Activated CD4-positive, alpha-beta T cell treated with anti-CD3 and anti-CD28 coated beads, Interleukin-2, amount 10 ng/mL, durations not matched to agents 7 days and 5 days (primary cell): ENCODE results near the gene DIP2B. TPM values are rescaled to one million over a fixed set of nuclear protein-coding genes. Genes with fewer than 3 reads are reported as not detected.
"Not testable (repeated sequence)": the region's sequence is repeated elsewhere in the genome, so short reads cannot be mapped to it uniquely, and the experiment has no call there.

ENCODE experiments used
- CTCF ChIA-PET: fragments of 350-600 bp; sonication (Branson Sonifier 250); formaldehyde crosslinking; loops from one replicate; lab custom pipeline; 2021; ENCODE audit warnings: antibody characterized with exemption; lab: Charles Lee
- POLR2A ChIA-PET: fragments of 350-600 bp; sonication (Branson Sonifier 250); formaldehyde crosslinking; loops from one replicate; lab custom pipeline; 2021; ENCODE audit warnings: antibody characterized with exemption; lab: Charles Lee
- DNase-seq: peaks from one replicate; pipeline ENCODE4 v3.0.0-alpha.2; 2020
- H3K27ac Mint-ChIP-seq: one replicate; pipeline ENCODE4 v1.8.0; 2021; ENCODE audit warnings: mild to moderate bottlenecking, moderate library complexity, mixed read lengths
- H3K27me3 Mint-ChIP-seq: one replicate; pipeline ENCODE4 v1.8.0; 2021; ENCODE audit warnings: mixed read lengths
- H3K36me3 Mint-ChIP-seq: one replicate; pipeline ENCODE4 v1.8.0; 2021; ENCODE audit warnings: low read depth, mixed read lengths
- H3K4me1 Mint-ChIP-seq: one replicate; pipeline ENCODE4 v1.8.0; 2021; ENCODE audit warnings: mixed read lengths
- H3K4me3 Mint-ChIP-seq: one replicate; pipeline ENCODE4 v1.8.0; 2021; ENCODE audit warnings: mild to moderate bottlenecking, moderate library complexity, mixed read lengths
- H3K9me3 Mint-ChIP-seq: one replicate; pipeline ENCODE4 v1.8.0; 2021; ENCODE audit warnings: mixed read lengths
- total RNA-seq, 2 experiments: library from RNA; stranded (reverse); gene quantifications; one replicate each; pipeline ENCODE4 v1.2.3, GENCODE V29; 2021

Gene DIP2B
- total RNA-seq, 2 experiments from 2014 or later = 28.9 to 30.4 TPM

DNA sequence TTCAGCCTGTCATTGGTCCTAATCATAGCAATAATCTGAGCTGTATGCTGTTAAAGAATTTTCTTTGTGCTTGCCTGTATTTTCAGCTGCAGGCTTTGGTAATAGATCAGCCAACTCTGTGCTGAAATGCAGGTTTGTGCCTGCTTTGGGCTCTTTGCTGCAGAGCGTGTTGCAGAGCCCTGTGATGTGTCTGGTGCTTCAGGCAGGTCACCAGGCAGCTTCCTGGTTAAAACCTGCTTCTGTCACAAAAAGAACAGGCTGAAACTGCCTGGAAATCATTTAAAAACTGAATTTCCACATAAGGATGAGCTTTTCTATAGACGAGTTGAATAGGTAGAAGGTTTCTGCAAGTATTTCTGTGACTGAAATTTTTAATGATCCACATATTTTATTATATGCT is 3.1 kb downstream of the DIP2B start:
- no peaks in the 10 kb centered on the region for H3K9me3 Mint-ChIP-seq
- peak overlapping the region; percentile 94 for H3K27ac Mint-ChIP-seq
- POLR2A ChIA-PET = no interaction called here
- H3K27me3 Mint-ChIP-seq = no peaks in the 10 kb centered on the region
- H3K4me1 Mint-ChIP-seq = peaks cover 55% of the 10 kb centered on the region
- peak; percentile 56 for DNase-seq
- peak overlapping the region; percentile 93 for H3K4me3 Mint-ChIP-seq
- CTCF ChIA-PET = interaction anchor here (0.6 to 7.7 kb wide), 9 partner anchors 11 to 417 kb away, joined by 3 to 77 read pairs (median 4); no protein-coding TSS in a partner anchor
- peaks cover 23% of the 10 kb centered on the region for H3K36me3 Mint-ChIP-seq

DNA sequence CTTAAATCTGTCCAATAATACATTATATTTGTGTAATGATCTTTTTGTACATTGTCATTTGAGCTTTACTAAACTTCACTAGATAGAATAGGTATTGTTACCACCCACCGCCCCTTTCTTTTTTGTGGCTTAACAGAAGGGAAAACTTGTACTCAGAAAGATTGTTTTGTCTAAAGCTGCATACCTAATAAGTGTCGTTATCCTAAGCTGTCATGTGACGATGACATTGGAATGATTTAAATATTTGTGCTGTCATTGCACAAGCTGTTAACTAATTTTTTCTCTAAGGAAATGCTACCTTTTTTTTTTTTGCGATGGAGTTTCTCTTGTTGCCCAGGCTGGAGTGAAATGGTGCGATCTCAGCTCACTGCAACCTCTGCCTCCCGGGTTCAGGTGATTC is 3.6 kb downstream of the DIP2B start:
- CTCF ChIA-PET = interaction anchor here (0.6 to 7.7 kb wide), 8 partner anchors 10 to 418 kb away, joined by 3 to 77 read pairs (median 4); no protein-coding TSS in a partner anchor
- H3K27me3 Mint-ChIP-seq = no peaks in the 10 kb centered on the region
- peaks cover 60% of the 10 kb centered on the region for H3K4me1 Mint-ChIP-seq
- no peaks in the 10 kb centered on the region for H3K9me3 Mint-ChIP-seq
- peaks cover 23% of the 10 kb centered on the region for H3K36me3 Mint-ChIP-seq
- POLR2A ChIA-PET = no interaction called here
- H3K27ac Mint-ChIP-seq = peak overlapping the region; percentile 94
- DNase-seq = no peak
- H3K4me3 Mint-ChIP-seq = peak overlapping the region; percentile 93

DNA sequence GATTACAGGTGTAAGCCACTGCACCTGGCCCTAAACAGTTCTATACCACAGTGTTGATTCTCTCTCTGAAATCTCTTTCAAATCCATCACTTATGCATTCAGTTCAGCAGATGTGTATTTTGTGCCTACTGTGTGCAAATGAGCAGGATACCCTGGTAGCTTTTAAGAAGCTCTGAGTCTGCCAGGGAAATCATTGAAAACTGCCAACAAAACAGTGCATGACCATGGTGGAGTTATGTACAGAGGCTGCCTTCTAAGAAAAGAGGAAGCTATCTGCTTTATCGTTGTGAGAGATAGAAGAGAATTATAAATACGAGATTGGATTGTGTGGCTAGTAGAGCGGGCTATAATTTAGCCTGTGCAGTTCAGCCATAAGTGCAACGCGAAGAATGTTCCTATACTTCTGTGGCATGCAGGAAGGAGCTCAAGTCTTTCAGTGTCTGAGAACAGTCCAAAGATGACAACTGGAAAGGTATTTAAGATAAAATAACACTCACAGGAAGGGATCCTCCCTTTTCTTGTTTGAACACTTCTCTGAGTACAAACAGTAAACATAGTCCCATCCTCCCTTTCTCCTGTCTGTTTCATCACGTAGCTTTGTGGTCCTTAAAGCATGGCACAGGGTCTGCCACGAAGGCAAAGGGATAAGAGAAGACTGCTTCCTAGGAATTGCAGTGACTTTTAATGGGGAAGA is 4.3 kb downstream of the DIP2B start:
- H3K36me3 Mint-ChIP-seq = peaks cover 23% of the 10 kb centered on the region
- H3K27me3 Mint-ChIP-seq = no peaks in the 10 kb centered on the region
- no peaks in the 10 kb centered on the region for H3K9me3 Mint-ChIP-seq
- H3K4me1 Mint-ChIP-seq = peaks cover 67% of the 10 kb centered on the region
- peak overlapping the region; percentile 93 for H3K4me3 Mint-ChIP-seq
- POLR2A ChIA-PET = interaction anchor here (0.7 kb wide), 1 partner anchor 397 kb away, joined by 3 read pairs; the partner anchor contains the start of gene COX14
- no peak for DNase-seq
- CTCF ChIA-PET = interaction anchor here (0.6 to 7.7 kb wide), 9 partner anchors 9 to 357 kb away, joined by 3 to 77 read pairs (median 4); no protein-coding TSS in a partner anchor
- H3K27ac Mint-ChIP-seq = peak overlapping the region; percentile 94

DNA sequence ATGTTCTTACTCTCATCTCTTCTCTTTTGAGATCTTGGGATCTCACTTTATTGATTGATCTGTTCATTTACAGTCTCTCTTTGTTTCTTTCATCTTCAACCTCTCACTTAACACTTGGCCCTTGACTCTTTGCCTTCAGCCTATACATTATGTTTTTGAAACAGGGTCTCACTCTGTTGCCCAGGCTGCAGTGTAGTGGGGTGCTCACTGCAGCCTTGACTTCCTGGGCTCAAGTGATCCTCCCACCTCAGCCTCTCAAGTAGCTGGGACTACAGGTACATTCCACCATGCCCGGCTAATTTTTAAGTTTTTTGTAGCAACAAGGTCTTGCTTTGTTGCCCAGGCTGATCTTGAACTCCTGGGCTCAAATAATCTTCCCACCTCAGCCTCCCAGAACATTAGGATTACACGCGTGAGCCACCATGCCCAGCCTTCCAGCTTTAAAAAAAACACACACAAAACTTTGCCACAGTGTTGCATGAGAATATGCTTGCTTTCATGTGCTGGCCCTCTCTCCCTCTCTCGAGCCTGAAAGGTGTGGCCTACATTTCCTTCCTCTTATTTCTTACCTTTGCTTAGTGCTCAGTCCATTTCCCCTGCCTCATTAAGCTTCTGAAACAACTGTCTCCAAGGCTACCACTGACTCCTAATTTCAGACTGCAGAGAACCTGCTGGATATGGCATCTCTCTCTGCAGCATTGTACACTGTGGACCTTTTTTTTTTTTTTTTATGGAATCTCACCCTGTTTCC is 9.9 kb downstream of the DIP2B start:
- Mint-ChIP-seq H3K4me1 (peaks cover 51% of the 10 kb centered on the region), H3K27me3 (no peaks in the 10 kb centered on the region), H3K4me3 (peak overlapping the region; percentile 53), H3K36me3 (peaks cover 24% of the 10 kb centered on the region), H3K9me3 (no peaks in the 10 kb centered on the region), H3K27ac (peak overlapping the region; percentile 94)
- peak; percentile 51 for DNase-seq
- ChIA-PET CTCF (interaction anchor here (0.6 to 7.8 kb wide), 6 partner anchors 8 to 1615 kb away, joined by 3 to 77 read pairs (median 4); partner anchors contain the start of gene DIP2B), POLR2A (interaction anchor here (0.6 kb wide), 1 partner anchor 846 kb away, joined by 4 read pairs; no protein-coding TSS in a partner anchor)

DNA sequence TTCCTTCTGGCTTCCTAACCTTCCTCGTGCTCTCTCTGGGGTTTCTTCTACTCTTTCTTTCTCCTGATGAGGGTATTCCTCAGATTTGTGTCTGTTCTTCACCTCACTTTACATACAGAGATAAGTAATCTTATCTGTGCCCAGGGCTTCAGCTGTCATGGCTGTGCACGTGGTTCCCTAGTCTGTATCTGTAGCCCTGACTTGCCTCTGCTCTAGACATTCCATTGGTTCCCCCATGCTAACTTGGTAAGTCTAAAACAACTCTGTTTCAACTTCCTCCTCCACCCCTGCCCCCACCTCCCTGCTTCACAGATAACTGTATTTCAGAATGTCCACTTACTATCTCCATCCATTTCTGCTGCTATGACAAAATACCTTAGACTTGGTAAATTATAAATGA is 10.8 kb downstream of the DIP2B start:
- H3K36me3 Mint-ChIP-seq = peaks cover 24% of the 10 kb centered on the region
- peak overlapping the region; percentile 94 for H3K27ac Mint-ChIP-seq
- peaks cover 53% of the 10 kb centered on the region for H3K4me1 Mint-ChIP-seq
- H3K27me3 Mint-ChIP-seq = no peaks in the 10 kb centered on the region
- ChIA-PET POLR2A (interaction anchor here (0.7 kb wide), 1 partner anchor 344 kb away, joined by 3 read pairs; no protein-coding TSS in a partner anchor), CTCF (interaction anchor here (0.6 to 7.8 kb wide), 2 partner anchors 9 to 95 kb away, joined by 4 to 77 read pairs; partner anchors contain the start of gene DIP2B)
- no peak overlapping the region for H3K4me3 Mint-ChIP-seq
- no peaks in the 10 kb centered on the region for H3K9me3 Mint-ChIP-seq
- no peak for DNase-seq

DNA sequence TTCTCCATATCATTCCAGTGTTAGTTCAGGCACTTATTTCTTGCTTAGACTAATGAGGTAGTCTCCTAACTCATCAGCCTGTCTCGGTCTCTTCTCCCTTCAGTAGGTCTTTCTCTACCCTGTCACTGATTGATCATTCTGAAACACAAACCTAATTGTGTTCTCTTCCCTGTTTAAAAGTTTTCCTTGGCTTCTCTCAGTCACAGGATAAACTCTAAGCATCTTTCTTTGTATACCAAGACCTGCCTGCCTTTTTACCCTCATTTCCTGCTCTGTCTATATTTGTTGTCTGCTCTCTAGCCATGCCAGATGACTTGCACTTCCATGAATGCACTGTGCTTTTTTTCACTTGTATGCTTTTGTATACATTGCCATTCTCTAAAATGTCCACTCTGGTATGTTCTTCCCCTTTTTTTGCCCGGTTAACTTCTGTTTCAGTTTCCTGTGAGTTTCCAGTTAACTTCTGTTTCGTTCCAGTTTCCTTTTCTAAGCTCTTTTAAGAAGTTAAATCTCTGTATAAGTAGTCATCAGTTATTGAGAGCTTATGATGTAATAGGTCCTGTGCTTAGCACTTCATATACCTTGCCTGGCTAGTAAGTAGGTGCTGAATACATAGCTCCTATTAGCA is 12.8 kb downstream of the DIP2B start:
- no peak overlapping the region for H3K4me3 Mint-ChIP-seq
- no peak for DNase-seq
- peaks cover 62% of the 10 kb centered on the region for H3K4me1 Mint-ChIP-seq
- H3K27ac Mint-ChIP-seq = no peak overlapping the region
- H3K27me3 Mint-ChIP-seq = no peaks in the 10 kb centered on the region
- H3K9me3 Mint-ChIP-seq = no peaks in the 10 kb centered on the region
- H3K36me3 Mint-ChIP-seq = peaks cover 26% of the 10 kb centered on the region
- CTCF ChIA-PET = interaction anchor here (0.6 to 7.8 kb wide), 5 partner anchors 11 to 837 kb away, joined by 3 to 77 read pairs (median 7); partner anchors contain the start of gene DIP2B
- POLR2A ChIA-PET = interaction anchor here (0.6 kb wide), 1 partner anchor 17 kb away, joined by 3 read pairs; no protein-coding TSS in a partner anchor

DNA sequence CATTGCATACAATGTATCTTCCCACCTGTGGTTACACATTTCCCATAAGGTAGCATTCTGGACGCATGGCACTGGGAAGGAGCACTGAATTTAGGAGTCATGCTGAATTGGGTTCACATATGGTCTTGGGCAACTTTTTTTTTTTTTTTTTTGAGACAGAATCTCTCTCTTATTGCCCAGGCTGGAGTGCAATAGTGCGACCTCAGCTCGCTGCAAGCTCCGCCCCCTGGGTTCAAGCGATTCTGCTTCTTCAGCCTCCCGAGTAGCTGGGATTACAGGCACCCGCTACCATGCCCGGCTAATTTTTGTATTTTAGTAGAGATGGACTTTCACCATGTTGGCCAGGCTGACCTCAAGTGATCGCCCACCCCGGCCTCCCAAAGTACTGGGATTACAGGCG is 13.3 kb downstream of the DIP2B start:
- CTCF ChIA-PET = interaction anchor here (0.6 to 7.8 kb wide), 8 partner anchors 11 to 836 kb away, joined by 3 to 77 read pairs (median 4); partner anchors contain the start of gene DIP2B
- no peak for DNase-seq
- Mint-ChIP-seq H3K36me3 (peaks cover 28% of the 10 kb centered on the region), H3K27ac (no peak overlapping the region), H3K4me1 (peaks cover 60% of the 10 kb centered on the region), H3K9me3 (no peaks in the 10 kb centered on the region), H3K4me3 (no peak overlapping the region), H3K27me3 (no peaks in the 10 kb centered on the region)
- POLR2A ChIA-PET = interaction anchor here (0.5 to 0.6 kb wide), 3 partner anchors 16 to 116 kb away, joined by 3 to 6 read pairs (median 4); no protein-coding TSS in a partner anchor

DNA sequence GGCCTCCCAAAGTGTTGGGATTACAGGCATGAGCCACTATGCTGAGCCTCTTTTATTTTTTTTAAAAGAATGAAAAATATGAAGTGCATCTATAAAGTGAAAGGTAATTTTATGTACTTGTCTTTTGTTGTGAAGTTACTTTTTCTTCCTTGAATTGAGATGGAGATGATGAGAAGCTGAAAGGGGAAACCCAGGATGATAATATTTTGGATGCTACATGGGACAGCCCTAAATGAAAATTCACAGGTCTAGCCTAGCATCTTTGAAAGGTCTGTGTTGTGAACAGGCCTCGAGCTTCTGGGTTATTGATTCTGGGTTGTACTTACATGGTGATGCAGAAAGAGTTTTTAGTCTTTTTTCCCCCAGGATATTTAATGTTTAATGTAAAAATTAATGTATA is 14.6 kb downstream of the DIP2B start:
- Mint-ChIP-seq H3K27ac (peak overlapping the region; percentile 91), H3K27me3 (no peaks in the 10 kb centered on the region), H3K4me3 (no peak overlapping the region), H3K36me3 (peaks cover 36% of the 10 kb centered on the region), H3K9me3 (peaks cover 4% of the 10 kb centered on the region), H3K4me1 (peaks cover 58% of the 10 kb centered on the region)
- ChIA-PET POLR2A (no interaction called here), CTCF (interaction anchor here (0.7 to 7.8 kb wide), 6 partner anchors 12 to 102 kb away, joined by 3 to 77 read pairs (median 9); partner anchors contain the start of gene DIP2B)
- no peak for DNase-seq

DNA sequence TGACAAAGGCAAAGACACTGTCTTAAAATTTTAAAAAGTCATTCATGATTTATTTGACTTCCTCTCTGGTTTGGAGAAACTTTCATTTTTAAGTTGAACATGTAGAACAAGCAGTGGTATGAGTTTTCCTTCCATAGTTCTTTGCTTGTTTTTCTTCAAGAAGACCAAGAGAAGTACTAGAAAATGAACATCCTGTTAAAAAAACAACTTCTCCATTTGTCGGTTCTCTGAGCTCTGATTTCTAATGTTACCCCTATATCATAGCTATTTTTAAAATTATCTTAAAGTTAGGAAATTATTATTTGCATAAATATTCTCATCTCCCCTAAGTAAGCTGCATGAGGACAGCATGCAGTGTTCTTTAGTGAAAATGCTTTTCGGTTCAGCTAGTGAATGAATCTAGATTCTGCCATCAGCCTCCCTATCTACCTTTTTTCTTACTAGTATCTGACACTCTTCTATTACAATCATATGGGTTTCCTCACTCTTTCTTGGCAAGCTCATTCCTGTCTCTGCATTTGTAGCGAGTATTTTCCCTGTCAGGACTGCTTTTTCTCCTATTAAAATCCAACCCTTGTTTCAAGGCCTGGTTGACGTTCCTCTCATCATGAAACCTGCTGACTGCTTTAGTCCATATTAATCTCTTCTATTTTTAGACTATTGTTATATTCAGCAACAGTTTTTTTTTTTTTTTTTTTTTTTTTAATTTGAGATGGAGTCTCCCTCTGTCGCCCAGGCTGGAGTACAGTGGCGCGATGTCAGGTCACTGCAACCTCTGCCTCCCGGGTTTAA is 15.8 kb downstream of the DIP2B start:
- peak overlapping the region; percentile 91 for H3K27ac Mint-ChIP-seq
- peaks cover 35% of the 10 kb centered on the region for H3K36me3 Mint-ChIP-seq
- peaks cover 55% of the 10 kb centered on the region for H3K4me1 Mint-ChIP-seq
- H3K4me3 Mint-ChIP-seq = peak overlapping the region; percentile 51
- CTCF ChIA-PET = interaction anchor here (0.5 to 7.8 kb wide), 7 partner anchors 8 to 233 kb away, joined by 3 to 77 read pairs (median 3); partner anchors contain the start of gene DIP2B
- peaks cover 4% of the 10 kb centered on the region for H3K9me3 Mint-ChIP-seq
- H3K27me3 Mint-ChIP-seq = no peaks in the 10 kb centered on the region
- DNase-seq = no peak
- POLR2A ChIA-PET = no interaction called here

DNA sequence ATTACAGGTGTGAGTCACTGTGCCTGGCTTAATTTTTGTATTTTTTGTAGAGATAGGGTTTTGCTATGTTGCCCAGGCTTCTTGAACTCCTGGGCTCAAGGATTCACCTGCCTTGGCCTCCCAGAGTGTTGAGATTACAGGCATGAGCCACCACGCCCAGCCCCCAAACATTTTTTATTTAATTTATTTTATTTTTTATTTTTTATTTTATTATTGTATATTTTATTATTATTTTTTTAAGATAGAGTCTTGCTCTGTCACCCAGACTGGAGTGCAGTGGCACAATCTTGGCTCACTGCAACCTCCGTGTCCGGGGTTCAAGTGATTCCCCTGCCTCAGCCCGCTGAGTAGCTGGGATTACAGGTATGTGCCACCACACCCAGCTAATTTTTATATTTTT is 17.0 kb downstream of the DIP2B start:
- Mint-ChIP-seq H3K4me1 (peaks cover 56% of the 10 kb centered on the region), H3K36me3 (peaks cover 38% of the 10 kb centered on the region)
- POLR2A ChIA-PET = interaction anchor here (0.6 kb wide), 1 partner anchor 675 kb away, joined by 4 read pairs; no protein-coding TSS in a partner anchor
- H3K4me3 Mint-ChIP-seq, DNase-seq, H3K27ac Mint-ChIP-seq, H3K27me3 Mint-ChIP-seq, H3K9me3 Mint-ChIP-seq: not testable (repeated sequence)
- CTCF ChIA-PET = interaction anchor here (1.2 to 7.8 kb wide), 3 partner anchors 10 to 15 kb away, joined by 3 to 77 read pairs (median 9); partner anchors contain the start of gene DIP2B

DNA sequence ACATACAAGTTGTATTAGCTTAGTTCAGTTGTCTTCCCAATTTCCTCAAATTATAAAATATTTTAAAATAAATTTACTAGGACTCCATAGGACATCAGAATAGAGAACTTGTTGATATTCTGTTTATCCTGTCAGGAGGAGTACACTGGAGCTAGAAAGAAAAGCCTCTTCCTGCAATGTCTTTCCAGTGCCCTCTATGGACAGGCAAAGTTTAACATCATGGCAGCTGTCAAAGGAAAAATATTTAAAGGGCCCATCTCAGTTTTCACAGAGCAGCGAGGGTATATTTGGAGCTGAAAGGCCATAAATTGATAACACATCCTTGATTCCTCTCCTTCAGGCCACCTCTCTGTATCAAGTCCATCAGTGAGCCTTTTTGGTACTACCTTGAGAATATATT is 19.0 kb downstream of the DIP2B start:
- Mint-ChIP-seq H3K4me3 (no peak overlapping the region), H3K27ac (peak overlapping the region; percentile 34), H3K9me3 (peaks cover 4% of the 10 kb centered on the region), H3K36me3 (peaks cover 43% of the 10 kb centered on the region), H3K4me1 (peaks cover 71% of the 10 kb centered on the region), H3K27me3 (no peaks in the 10 kb centered on the region)
- ChIA-PET POLR2A (no interaction called here), CTCF (interaction anchor here (0.9 to 2.4 kb wide), 5 partner anchors 9 to 19 kb away, joined by 3 to 8 read pairs (median 4); partner anchors contain the start of gene DIP2B)
- DNase-seq = no peak
